AML-193 (cell line): ENCODE measurements around the gene ZC3H18.
"Not testable (repeated sequence)": the region's sequence is repeated elsewhere in the genome, so short reads cannot be mapped to it uniquely, and the experiment has no call there.

Experiments
- DNase-seq, 2 experiments: peaks; one replicate each; lab custom pipeline; 2025; lab: John Stamatoyannopoulos, UW

Gene ZC3H18

GRCh38 chr16:88655733-88656281, 85.6 kb downstream of the ZC3H18 start:
- no peak for DNase-seq

GRCh38 chr16:88656291-88656980, 86.2 kb downstream of the ZC3H18 start:
- DNase-seq, result no peak

GRCh38 chr16:88657371-88657770, 87.2 kb downstream of the ZC3H18 start:
- no peak for DNase-seq

GRCh38 chr16:88658714-88659113, 88.5 kb downstream of the ZC3H18 start:
- no peak for DNase-seq

GRCh38 chr16:88659160-88659559, 89.0 kb downstream of the ZC3H18 start:
- DNase-seq, result no peak

- DNase-seq, result no peak
Measured at GRCh38 chr16:88661468-88661867, 91.3 kb downstream of the ZC3H18 start.

- no peak for DNase-seq
Measured at GRCh38 chr16:88662222-88662842, 92.1 kb downstream of the ZC3H18 start.

GRCh38 chr16:88662843-88663606, 92.8 kb downstream of the ZC3H18 start, which contains the start of gene MVD:
MVD (minus strand) TSS chr16:88663091; CDS start chr16:88663080, 11 bp downstream.
- DNase-seq, result peak; percentile 93 to 94

GRCh38 chr16:88665148-88665547, 94.9 kb downstream of the ZC3H18 start:
- no peak for DNase-seq

- DNase-seq, result no peak
Measured at GRCh38 chr16:88665570-88665969, 95.4 kb downstream of the ZC3H18 start.

GRCh38 chr16:88667461-88667860, 97.3 kb downstream of the ZC3H18 start:
- no peak for DNase-seq

GRCh38 chr16:88669493-88669892, 99.3 kb downstream of the ZC3H18 start:
- DNase-seq, result not testable (repeated sequence)

- no peak for DNase-seq
Measured at GRCh38 chr16:88669980-88670379, 99.8 kb downstream of the ZC3H18 start.

- DNase-seq, result no peak
Measured at GRCh38 chr16:88671806-88672205, 101.6 kb downstream of the ZC3H18 start.

GRCh38 chr16:88672776-88673175, 102.6 kb downstream of the ZC3H18 start:
- no peak for DNase-seq

GRCh38 chr16:88673716-88674379, 103.6 kb downstream of the ZC3H18 start:
- no peak for DNase-seq

- no peak for DNase-seq
Measured at GRCh38 chr16:88676502-88677242, 106.5 kb downstream of the ZC3H18 start.

GRCh38 chr16:88677721-88678120, 107.5 kb downstream of the ZC3H18 start:
- no peak for DNase-seq

GRCh38 chr16:88678224-88678979, 108.2 kb downstream of the ZC3H18 start:
- DNase-seq, result no peak

- DNase-seq, result no peak
Measured at GRCh38 chr16:88680554-88681083, 110.4 kb downstream of the ZC3H18 start.
